ENCODE measurements around the gene CFAP92.
"Not testable (repeated sequence)": the region's sequence is repeated elsewhere in the genome, so short reads cannot be mapped to it uniquely, and the experiment has no call there.

Gene CFAP92

DNA sequence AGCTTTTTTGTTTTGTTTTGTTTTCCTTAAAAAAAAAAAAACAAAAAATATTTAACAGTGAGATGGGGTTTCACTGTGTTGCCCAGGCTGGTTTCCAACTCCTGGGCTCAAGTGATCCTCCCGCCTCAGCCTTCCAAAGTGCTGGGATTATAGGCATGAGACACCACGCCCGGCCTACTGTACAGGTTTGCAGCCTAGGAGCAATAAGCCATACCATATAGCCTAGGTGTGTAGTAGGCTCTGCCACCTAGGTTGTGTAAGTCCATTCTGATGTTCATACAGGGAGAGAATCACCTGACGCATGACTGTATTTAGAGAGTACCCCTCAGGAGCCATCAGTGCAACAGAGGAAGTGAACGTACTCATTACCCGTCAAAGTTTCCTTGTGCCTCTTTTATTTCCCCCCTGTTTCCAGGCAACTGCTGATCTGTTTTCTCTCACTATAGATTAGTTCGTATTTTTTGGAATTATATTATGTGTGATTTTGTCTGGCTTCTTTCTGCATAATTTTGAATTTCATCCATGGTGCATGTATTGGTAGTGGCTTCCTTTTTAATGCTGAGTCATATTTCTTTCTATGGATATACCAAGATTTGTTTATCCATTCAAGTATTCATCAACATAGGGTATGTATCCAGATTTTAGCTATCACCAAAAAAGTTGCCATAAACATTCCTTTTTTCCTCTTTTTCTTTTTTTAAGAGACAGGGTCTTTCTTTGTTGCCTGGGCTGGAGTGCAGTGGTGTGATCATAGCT is 104.6 kb downstream of the CFAP92 start:
- no peak for DNase-seq

DNA sequence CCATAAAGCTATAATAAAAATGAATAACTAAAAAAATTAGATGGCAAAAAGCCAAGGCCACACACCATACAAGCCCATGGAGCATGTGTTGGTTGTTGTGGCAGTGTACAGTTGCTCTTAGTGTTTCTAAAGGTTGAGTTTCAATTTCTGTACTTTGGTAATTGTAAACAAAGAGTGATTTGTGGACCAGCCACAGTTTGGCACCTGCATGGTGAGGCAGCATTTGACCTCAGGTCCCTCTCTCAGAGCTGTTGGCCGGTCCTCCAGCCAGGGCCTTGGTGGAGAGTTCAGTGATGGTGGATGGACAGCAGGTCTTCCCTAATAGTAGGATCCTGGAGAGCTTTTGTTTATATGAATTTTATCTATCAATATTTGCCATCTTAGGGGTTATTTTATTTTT is 108.9 kb downstream of the CFAP92 start:
- no peak for DNase-seq

DNA sequence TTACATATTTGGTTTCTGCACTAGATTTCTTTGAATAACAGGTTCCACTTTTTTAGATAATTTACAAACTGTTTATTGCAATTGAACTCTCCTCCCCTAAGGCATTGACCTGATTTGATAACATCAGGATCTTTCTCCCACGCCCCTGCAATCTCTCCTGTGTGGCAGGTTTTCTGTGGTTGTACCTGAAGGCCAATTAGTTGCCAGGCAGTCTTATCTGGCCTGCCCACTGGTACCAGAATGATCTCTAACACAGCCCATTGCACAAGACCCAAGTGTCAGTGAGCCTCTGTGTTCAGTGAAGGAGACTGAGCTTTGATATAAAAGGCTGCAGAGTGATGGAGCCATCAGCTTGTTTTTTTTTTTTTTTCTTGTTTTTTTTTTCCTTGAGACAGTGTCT is 111.2 kb downstream of the CFAP92 start:
- no peak for DNase-seq

DNA sequence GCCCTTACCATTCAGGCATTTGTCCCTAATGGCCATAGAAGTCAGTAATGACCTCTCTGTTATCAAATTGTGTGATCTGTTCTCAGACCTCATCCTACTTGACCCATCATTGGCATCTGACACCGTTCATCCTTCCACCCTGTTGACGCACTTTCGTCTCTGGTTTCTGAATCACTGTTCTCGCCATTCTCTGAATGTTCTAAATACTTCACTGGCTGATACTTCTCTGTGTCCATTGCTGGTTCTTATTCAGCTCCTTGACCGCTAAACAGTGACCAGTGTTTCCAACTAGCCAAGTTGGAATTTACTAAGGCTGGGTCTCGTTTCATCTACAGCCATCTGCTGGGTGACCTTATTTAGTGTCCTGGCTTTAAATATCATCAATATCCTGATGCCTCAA is 112.3 kb downstream of the CFAP92 start:
- no peak for DNase-seq

DNA sequence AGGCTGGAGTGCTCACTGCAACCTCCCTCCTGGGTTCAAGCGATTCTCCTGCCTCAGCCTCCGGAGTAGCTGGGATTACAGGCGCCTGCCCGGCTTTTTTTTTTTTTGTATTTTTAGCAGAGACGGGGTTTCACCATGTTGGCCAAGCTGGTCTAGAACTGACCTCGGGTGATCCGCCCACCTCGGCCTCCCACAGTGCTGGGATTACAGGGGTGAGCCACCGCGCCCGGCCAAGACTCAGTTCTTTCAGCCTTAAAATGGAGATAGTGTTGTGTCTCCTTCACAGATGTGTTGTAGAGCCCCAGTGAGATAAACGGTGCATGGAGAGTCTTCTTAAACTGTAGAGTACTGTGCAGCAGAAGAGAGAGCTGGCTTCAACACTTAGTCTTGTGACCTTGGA is 113.4 kb downstream of the CFAP92 start:
- DNase-seq = not testable (repeated sequence)

DNA sequence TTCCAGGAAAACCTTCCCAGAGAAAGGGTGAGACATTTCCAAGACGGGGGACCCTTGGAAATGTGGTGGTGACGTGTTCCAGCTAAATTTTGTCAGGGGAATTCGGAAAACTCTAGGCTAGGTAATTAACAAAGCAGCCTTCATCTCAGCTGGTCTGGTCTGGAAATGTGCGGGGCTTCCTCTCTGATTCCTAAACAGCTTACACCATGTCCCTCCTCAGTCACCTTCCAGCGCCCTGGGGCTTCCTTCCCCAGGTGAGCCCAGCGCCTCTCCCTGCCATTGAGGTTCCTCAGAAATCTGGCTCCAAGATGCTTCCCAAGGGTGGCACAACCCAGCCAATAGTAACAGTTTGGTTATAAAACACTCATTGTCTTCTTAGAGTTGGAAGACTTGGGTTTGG is 113.9 kb downstream of the CFAP92 start:
- DNase-seq = no peak

DNA sequence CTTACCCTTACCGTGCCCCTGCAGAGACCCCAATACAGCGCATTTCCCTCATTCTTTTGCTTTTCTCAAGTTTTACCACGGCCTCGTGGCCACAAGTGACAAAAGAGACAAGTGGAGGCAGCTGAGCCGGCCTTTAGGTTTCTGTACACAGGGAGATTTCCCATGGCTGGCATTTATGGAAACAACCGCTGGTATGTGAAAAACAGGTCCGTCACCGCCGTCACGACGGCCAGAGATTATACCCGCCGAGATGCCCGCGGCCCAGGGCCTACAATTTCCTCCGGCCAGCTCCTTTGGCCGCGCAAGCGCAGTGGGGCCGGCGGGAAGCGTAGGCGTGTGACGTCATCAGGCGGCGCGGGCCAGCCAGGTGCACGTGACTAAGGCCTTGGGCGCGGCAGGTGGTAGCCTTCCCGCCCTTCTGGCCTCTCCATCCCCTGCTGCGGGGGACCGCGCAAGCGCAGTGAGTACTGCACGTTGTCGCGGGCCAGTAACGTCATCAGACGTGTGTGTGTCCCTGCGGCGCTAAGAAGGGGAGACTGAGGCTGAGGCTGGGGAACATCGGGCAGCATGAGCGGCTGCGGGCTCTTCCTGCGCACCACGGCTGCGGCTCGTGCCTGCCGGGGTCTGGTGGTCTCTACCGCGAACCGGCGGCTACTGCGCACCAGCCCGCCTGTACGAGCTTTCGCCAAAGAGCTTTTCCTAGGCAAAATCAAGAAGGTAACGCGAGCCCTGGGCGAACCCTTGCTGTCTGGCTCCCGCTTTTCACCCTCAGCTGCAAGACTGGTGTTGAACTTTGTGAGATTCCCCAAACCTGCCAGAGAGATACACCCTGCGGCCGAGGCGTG is 114.5 kb downstream of the CFAP92 start, which contains the start of gene ACAD9:
Gene ACAD9 (plus strand): TSS at position 496 of the 845 bp plus-strand sequence. CDS start 72 bp downstream, at position 568.
- DNase-seq = peak; percentile 99

DNA sequence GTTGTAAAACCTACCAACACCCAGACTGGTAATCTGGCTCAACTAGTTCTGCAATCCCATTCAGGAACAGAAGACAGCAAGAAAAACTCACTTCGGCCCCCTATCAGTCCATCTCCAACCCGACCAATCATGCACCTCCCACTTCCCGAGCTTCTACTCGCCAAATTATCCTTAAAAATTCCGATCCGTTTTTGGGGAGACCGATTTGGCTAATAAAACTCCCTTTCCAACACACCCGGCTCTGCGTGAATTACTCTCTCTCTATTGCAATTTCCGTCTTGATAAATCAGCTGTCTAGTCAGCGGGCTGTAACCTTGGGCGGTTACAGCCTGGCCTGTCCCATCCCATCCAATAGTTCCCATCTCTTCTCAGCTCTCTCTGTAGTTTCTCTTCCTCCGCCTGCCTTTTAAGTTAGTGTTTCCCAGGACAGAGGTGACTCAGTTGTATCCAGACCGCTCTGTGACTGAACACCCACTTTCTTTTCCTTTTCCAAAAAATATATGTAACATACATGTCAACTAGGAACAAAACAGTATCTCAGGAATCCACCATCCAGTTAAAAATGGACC is 115.2 kb downstream of the CFAP92 start:
- DNase-seq = peak in 1 of 2 experiments; percentile 47

DNA sequence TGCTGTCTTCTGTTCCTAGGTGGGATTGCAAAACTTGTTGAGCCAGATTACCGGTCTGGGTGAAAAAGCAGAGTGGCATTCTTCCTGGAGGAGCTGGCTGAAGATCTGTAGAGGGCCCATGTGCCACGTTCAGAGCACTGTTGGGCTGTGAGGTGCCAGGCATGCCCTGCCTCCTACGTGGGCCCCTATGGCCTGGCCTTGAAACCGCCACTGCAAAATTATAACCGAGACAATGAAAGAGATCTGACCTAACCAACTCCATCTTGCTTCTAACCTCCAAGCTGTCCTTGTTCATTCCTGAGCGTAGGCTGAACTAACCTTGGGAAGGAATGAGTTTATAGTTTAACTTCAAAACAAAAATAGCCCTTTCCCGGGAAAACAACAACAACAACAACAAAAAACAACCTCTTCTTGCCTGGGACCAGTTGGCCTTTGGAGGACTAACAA is 115.8 kb downstream of the CFAP92 start:
- no peak for DNase-seq

DNA sequence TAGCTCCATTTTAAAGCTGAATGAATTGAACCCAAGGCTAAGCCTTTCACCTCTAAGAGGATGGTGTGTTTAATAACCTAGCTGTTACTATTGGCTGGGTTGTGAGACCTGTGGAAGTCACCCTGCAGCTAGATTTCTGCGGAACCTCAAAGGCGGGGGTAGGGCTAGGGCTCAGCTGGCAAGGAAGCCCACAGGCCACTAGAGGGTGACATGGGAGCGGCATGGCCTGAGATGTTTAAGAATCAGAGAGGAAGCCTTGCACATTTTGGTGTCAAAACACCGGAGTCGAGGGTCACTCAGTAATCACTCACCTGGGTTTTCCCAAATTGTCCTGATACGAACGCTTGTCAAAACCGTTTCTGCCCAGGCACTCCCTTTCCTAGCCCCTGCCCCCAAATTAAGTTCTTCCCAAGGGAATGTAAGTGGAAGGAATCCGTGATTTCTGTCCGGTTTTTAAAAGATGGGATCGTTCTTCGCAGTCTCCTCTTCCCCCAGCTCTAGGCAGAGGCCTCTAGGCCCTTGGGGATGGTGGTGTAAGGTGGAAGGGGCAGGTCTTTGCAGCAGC is 118.2 kb downstream of the CFAP92 start:
- peak; percentile 29 to 47 for DNase-seq

DNA sequence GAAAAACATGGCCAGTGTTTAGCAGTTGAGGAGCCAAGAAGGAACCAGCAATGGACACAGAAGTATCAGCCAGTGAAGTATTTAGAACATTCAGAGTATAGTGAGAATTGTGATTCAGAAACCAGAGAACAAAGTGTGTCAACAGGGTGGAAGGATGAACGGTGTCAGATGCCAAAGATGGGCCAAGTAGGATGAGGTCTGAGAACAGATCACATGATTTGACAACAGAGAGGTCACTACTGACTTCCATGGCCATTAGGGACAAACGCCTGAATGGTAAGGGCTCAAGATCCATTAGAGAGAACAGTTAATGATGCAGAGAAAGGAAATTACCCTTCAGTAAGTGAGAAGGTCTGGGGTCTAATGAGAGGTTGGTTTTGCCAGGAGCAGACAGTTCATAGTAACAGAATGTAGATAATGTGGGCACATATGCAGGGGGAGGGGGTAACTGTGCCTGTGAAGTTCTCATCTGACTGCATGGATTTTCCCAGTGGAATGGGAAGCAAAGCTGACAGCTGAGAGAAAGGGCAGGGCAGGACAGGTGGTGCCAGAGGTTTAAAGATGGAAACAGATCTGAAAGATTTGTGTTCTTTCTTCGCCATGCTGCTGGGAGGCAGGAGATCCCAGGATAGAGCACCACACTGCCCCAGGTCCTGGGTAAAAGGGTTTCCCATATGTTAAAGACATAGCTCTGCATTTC is 119.2 kb downstream of the CFAP92 start:
- no peak for DNase-seq

DNA sequence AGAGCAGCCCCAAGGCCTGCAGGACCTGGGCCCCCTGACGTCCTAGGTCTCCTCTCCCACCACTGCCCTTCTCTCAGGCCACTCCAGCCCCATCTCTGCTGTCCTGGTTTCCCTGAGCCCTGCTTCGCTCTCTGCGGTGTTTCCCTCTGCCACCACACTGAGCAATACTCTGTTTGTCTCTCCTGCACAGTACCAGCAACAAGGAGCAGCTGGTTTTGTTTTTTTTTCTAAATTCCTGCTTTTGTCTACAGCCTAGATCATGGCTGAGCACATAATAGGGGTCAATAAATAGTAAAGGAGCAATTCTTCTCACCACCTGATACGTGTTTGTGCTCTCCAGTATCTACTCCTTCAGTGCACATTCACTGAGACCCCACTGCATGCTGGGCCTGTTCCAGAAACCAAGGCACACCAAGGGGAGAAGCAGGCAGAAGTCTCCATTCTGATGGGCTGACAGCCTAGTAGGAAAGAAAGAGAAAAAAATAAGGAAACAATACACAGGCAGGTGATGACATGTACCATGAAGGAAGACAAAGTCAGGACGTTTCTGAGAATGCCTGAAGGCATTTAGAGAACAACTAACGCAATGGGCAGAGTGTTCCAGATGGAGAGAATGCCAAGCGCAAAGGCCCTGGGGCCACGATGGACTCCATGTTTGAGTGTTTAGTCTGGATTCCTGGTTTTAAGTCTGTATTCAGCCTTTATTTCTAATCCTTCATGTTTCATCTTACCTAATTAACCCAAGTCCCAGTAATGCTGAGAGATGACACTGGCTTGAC is 120.4 kb downstream of the CFAP92 start:
- DNase-seq = no peak

DNA sequence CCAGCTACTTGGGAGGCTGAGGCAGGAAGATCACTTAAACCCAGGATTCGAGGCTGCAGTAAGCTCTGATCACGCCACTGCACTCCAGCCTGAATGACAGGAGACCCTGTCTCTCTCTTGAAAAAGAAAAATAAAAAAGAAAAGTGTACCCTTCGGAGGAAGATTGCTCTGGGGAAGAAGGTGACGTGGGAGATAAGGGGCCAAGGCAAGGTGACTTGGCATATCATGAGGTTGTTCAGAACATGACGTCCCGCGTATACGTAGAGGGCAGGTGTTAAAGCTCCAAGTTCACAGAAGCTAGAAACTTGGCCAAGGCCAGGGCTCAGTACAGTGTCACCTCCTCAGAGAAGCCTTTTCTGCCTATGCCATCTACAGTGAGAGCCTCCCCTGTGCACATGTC is 121.1 kb downstream of the CFAP92 start:
- DNase-seq = no peak

DNA sequence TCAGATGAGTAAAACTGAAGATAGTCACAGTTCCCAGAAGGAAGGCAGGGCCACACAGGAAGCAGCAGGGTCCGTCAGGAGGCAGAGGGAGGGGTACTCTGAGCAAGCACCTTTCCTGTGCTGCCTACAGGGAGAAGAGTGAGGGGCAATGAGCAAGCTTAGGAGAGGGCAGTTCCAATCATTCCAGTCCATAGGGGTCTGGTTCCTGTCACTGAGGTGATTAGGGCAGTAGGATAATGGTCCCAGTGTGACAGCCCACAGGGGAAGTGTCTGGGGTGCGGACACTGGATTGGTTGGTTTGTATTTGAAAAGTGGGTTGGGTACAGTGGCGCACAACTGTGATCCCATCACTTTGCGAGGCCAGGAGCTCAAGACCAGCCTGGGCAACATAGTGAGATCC is 121.6 kb downstream of the CFAP92 start:
- no peak for DNase-seq

DNA sequence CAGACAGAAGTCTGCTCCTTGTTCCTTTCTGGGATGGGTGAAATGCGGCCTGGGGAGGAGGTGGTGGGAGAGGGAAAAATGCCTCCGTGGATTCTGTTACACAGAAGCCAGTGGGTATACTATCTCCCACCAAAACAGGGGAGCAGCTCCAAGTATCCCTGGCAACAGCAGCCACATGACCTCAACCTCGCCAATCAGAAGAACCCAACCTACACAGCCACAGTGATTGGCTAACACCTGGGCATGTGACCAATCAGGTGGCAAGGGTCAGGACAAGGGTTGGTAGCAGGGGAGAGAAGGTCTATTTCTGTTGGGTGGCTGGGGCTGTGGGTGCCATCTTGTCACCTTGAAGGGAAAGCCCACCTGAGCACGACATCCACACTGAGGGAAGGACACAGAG is 123.5 kb downstream of the CFAP92 start:
- no peak for DNase-seq

DNA sequence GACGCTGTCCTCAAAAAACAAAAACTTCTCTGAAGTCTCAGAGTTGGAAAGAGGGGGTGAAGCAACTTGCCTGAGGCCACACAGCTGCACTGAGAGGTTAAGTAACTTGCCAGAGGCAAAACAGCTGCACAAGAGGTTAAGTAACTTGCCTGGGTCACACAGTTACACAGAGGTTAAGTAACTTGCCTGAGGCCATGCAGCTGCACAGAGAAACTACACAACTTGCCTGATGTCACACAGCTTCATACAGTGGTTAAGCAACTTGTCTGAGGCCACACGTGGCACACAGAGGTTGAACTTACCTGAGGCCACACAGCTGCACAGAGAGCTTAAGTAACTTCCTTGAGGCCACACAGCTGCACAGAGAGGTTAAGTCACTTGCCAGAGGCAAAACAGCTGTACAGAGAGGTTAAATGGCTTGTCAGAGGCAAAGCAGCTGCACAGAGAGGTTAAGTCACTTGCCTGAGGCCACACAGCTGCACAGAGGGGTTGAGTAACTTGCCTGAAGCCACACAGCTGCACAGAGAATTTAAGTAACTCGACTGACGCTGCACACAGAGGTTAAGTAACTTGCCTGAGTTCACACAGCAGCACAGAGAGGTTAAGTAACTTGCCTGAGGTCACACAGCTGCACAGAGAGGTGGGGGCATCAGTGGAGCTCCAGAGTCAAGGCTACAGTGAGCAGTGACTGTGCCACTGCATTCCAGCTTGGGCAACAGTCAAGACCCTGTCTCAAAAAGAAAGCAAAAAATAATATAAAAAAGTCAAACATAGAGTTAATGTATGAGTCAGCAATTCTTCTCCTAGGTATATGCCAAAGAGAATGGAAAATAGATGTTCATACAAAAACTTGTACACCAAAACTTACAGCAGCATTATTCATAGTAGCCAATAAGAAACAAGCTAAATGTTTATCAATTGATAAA is 126.4 kb downstream of the CFAP92 start:
- no peak for DNase-seq

DNA sequence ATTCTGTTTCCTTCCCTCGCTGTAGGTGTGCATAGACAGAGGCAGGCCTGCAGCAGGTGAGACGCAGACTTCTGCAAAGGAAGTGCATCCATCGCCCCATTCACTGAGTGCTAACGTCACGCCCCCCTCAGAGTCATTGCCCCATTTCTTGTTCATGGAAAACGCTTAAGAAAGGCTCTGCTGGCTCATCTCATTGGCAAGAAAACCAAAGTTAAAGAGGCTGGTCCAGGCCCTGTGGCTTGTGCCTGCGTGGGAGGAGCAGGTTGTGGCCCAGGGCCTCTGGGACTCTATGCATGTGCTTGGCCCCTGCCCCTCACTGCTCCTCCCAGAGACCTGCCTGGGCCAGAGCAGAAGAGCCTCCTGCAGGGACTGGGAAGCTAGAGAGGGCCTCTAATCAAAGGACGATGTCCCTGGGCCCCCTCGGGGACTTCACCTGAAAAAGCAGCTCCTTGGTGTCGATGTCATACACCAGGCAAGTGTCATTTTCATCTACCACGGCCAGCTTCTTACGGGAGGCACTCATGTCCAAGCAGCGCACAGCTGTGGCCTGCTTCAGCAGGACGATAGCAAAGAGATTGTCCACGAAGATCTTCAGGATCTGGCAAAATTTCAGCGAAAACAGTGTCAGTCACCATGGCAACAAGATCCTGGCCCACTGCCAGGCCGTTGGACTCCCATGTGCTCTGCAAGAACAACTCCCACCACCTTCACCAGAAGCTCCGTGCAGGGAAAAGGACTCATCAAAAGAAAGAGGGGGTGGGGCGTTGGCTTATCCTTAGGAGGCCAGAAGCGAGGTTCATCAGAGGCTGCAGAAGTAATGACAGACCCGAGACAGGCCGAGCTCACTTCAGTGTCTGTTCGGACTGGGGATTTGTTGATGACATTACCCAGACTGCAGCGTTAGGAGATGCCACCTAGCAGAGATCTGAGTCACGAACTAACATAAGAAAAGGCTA is 128.7 kb downstream of the CFAP92 start:
- DNase-seq = not testable (repeated sequence)

DNA sequence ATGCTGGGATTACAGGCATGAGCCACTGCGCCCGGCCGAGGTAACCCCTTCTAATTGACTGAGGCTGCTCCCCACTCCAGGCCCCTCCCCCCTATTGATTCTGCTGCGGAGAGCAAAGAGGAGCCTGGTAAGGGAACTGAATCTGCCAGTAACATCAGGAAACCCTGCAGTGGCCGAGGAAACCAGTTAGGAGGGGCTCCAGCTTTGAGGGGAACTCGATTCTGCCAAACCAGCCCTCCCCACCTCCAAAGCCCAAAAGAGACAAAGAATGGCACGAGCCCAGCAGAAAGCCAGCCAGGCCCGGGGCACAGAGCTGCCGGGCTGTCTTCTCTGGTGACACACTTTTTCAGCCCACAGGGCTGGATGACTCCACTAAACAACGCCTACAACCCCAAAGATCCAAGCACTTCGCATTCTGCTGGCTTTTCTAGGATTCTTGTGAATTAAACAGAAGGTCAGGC is 129.5 kb downstream of the CFAP92 start:
- no peak for DNase-seq

DNA sequence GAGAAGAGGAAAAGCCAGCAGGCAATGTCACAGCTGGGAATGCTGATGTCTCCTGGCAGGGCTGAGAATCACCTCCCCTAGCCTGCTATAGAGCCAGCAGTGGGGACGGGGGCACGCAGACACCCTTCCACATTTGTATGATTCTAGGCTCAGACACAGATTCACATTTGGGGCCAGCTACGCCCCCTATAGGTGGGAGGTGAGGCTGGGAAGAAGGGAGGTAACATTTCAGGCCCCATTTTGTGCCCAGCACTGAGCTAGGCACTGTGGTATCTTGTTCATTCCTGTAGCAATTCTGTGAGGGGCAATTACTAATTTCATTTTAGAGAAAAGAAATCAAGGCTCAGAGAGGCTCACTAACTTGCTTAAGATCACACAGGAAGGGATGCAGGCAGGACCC is 130.3 kb downstream of the CFAP92 start:
- DNase-seq = no peak

Data from NCI-H2081 (cell line).